Muscle of leg (tissue), 11 donors: Measurements from ENCODE around the gene SPAG17. TPM values are rescaled to one million over a fixed set of nuclear protein-coding genes. Genes with fewer than 3 reads are reported as not detected.

ENCODE experiments used
- DNase-seq: peaks from one replicate; pipeline ENCODE4 v3.0.0; 2013
- H3K27ac ChIP-seq: one replicate; pipeline ENCODE4 v1.5.1; 2013; ENCODE audit warnings: mild to moderate bottlenecking, low read length, control low read depth
- H3K27me3 ChIP-seq: one replicate; pipeline ENCODE4 v1.6.1; 2013; ENCODE audit warnings: low read length; ENCODE audit not compliant: control insufficient read depth, insufficient read depth
- H3K36me3 ChIP-seq: one replicate; pipeline ENCODE4 v1.6.1; 2013; ENCODE audit warnings: low read length; ENCODE audit not compliant: control insufficient read depth, insufficient read depth
- H3K4me1 ChIP-seq: one replicate; pipeline ENCODE4 v1.6.1; 2013; ENCODE audit warnings: low read length; ENCODE audit not compliant: control insufficient read depth, insufficient read depth
- H3K4me3 ChIP-seq: one replicate; pipeline ENCODE4 v1.5.1; 2013; ENCODE audit warnings: low read length, control low read depth
- H3K9me3 ChIP-seq: replicated peaks from 2 replicates; pipeline ENCODE4 v1.6.1; 2013; ENCODE audit warnings: low read depth, low read length; ENCODE audit not compliant: control insufficient read depth
- WGBS: methylation state at CpG from one replicate; pipeline ENCODE4 v1.1.5; 2013; ENCODE audit warnings: missing lambda C conversion rate; ENCODE audit not compliant: insufficient coverage; 5-methylcytosine and 5-hydroxymethylcytosine counted together
- polyA plus RNA-seq, 8 donors: library from polyadenylated mRNA; unstranded; fragments of 120-200 nt; gene quantifications; one replicate each; pipeline versions ENCODE4 v1.2.1 to v1.2.3, GENCODE V29; 2013; ENCODE audit warnings: inconsistent platforms in 1 of 8, low replicate concordance in 1 of 8; ENCODE audit not compliant: insufficient read length in 8 of 8, insufficient read depth in 1 of 8
- total RNA-seq: library from RNA; stranded (reverse); fragments of 120-200 nt; gene quantifications from one replicate; pipeline ENCODE4 v1.2.4, GENCODE V29; 2013

Gene SPAG17
- total and polyA plus RNA-seq, 9 donors = 0.76 to 4.4 (median 1.6) TPM

- peak overlapping the region; percentile 31 for H3K27ac ChIP-seq
- H3K36me3 ChIP-seq = no peaks in the 10 kb centered on the region
- peak; percentile 61 for DNase-seq
- no CpG with 5 or more reads among the region's 3 CpGs for WGBS
- H3K4me3 ChIP-seq = no peak overlapping the region
- H3K4me1 ChIP-seq = peaks cover 18% of the 10 kb centered on the region
- H3K27me3 ChIP-seq = no peaks in the 10 kb centered on the region
- no peaks in the 10 kb centered on the region for H3K9me3 ChIP-seq
Measured at GRCh38 chr1:118124064-118124463, 61.0 kb downstream of the SPAG17 start.

DNA sequence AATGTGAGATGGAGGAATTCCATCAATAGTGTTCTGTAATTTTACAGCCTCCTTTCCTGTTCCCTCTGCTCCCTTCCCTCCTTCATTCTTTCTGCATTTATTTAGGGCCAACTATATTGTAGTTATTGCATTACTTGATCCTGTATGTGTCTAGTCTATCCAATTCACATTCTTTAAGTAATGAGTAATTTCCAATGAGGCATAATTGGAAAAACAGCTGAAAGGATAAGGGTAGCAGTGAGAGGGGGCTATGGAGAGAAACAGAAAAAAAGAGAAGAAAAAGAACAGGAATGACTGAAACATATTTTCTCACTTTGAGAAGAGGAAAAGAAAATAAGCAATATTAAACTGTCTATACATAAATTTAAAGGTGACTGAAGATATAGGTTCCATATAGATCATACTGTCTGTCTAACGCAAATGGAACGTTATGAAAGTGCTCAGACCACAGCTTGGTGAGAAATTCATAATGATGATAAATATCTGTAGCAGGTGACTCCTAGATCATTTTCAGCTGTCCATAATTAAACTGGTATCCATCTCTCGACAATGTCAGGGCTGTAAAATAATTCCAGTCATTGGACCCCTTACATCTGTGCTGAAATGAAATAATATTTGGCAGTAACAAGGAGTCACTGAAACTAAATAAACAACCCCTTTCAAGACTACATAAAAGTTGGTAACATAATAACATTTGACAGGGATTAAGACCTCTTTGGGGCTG, 61.8 kb downstream of the SPAG17 start:
- H3K9me3 ChIP-seq = no peaks in the 10 kb centered on the region
- H3K36me3 ChIP-seq = no peaks in the 10 kb centered on the region
- no peak overlapping the region for H3K4me3 ChIP-seq
- WGBS = no CpG with 5 or more reads among the region's 3 CpGs
- H3K4me1 ChIP-seq = peaks cover 20% of the 10 kb centered on the region
- H3K27me3 ChIP-seq = no peaks in the 10 kb centered on the region
- H3K27ac ChIP-seq = peak overlapping the region; percentile 31
- peak; percentile 80 for DNase-seq

- Histone ChIP-seq H3K36me3 (no peaks in the 10 kb centered on the region), H3K9me3 (no peaks in the 10 kb centered on the region), H3K4me3 (no peak overlapping the region), H3K27ac (no peak overlapping the region), H3K4me1 (peaks cover 22% of the 10 kb centered on the region), H3K27me3 (no peaks in the 10 kb centered on the region)
- no peak for DNase-seq
- 54% methylated on average over 3 of the region's 4 CpGs for WGBS
Measured at GRCh38 chr1:118122234-118123004, 62.6 kb downstream of the SPAG17 start.

DNA sequence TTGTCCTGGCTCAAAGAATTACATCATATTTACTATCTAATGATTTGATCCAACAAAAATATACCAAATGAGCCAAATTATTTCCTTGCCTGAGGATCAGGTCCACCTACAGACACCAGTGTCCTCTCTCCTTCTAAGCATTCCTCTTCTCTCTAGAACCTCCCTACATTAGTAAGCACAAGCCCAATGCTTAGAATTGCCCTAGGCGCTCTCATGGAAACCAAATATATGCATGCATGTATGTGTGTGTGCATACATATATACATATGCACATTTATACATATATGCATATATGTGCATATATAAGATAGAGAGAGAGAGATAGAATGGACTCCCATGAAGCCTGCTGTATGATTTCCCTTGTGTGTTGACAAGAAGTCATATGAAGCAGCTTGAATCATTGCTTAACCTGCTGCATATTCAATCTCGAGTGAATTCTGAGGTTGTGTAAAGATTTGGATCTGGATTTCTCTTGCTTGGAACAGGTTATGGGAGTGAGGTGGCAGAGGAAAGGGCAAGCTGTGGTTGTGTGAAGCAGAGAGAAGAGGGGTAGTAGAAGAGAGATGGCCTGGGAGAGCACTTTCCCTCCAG, 66.1 kb downstream of the SPAG17 start:
- Histone ChIP-seq H3K27me3 (no peaks in the 10 kb centered on the region), H3K4me3 (no peak overlapping the region), H3K4me1 (peaks cover 31% of the 10 kb centered on the region), H3K27ac (peak overlapping the region; percentile 56), H3K36me3 (no peaks in the 10 kb centered on the region), H3K9me3 (no peaks in the 10 kb centered on the region)
- DNase-seq = no peak
- WGBS = no CpG with 5 or more reads among the region's 2 CpGs

DNA sequence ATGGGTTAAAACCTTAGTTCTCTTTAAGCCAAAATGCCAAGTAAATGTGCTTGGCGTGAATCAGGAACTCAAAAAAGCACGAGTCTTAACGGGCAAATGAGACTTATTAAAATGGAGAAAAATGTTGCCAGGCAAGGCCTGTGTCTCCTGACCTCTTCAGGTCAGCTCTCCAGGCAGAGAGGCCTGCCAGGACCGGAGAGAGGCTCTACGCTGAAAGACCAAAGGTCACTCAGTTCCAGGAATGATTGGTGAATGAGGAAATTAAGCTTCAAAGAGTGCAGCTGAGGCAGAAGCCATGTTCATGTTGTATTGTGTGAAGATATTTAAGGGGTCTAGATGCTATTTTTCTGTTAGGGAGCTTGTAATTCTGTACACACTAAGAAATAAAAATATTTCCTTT, 66.6 kb downstream of the SPAG17 start:
- no peak overlapping the region for H3K4me3 ChIP-seq
- 18% methylated on average over 4 of the region's 5 CpGs for WGBS
- no peak overlapping the region for H3K27ac ChIP-seq
- H3K4me1 ChIP-seq = peaks cover 31% of the 10 kb centered on the region
- peak; percentile 40 for DNase-seq
- no peaks in the 10 kb centered on the region for H3K27me3 ChIP-seq
- H3K9me3 ChIP-seq = no peaks in the 10 kb centered on the region
- no peaks in the 10 kb centered on the region for H3K36me3 ChIP-seq

GRCh38 chr1:118117521-118117920, 67.5 kb downstream of the SPAG17 start:
- Histone ChIP-seq H3K27ac (peak overlapping the region; percentile 85), H3K4me3 (no peak overlapping the region), H3K27me3 (no peaks in the 10 kb centered on the region), H3K4me1 (peaks cover 29% of the 10 kb centered on the region), H3K9me3 (no peaks in the 10 kb centered on the region), H3K36me3 (no peaks in the 10 kb centered on the region)
- WGBS = 86% methylated on average over 3 of the region's 4 CpGs
- DNase-seq = no peak

GRCh38 chr1:118116909-118117308, 68.1 kb downstream of the SPAG17 start:
- Histone ChIP-seq H3K9me3 (no peaks in the 10 kb centered on the region), H3K36me3 (no peaks in the 10 kb centered on the region), H3K4me1 (peaks cover 26% of the 10 kb centered on the region), H3K4me3 (no peak overlapping the region), H3K27ac (peak overlapping the region; percentile 85), H3K27me3 (no peaks in the 10 kb centered on the region)
- DNase-seq = no peak
- 16% methylated on average over 2 of the region's 4 CpGs for WGBS

DNA sequence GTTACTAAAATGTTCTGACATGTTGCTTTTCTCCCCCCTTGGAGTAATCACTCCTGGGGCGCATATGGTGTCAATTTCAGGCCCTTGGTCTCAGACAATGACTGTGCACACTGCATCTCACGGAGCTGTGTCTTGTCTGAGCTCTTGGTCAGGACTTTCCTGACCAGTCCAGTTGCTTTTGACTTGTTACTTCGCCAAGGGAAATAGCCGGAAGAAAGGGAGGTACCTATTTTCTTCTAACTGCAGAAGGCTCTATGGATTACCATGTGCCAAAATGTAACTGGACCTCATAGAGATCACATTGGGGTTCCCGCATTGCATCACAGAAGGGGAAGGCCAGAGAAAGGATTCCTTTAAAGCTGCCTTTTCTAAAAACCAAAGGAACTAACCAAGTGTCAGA, 68.6 kb downstream of the SPAG17 start:
- Histone ChIP-seq H3K27ac (peak overlapping the region; percentile 85), H3K4me1 (peaks cover 25% of the 10 kb centered on the region), H3K9me3 (no peaks in the 10 kb centered on the region), H3K4me3 (no peak overlapping the region), H3K36me3 (no peaks in the 10 kb centered on the region), H3K27me3 (no peaks in the 10 kb centered on the region)
- 24% methylated on average over 4 of the region's 5 CpGs for WGBS
- peak; percentile 98 for DNase-seq

DNA sequence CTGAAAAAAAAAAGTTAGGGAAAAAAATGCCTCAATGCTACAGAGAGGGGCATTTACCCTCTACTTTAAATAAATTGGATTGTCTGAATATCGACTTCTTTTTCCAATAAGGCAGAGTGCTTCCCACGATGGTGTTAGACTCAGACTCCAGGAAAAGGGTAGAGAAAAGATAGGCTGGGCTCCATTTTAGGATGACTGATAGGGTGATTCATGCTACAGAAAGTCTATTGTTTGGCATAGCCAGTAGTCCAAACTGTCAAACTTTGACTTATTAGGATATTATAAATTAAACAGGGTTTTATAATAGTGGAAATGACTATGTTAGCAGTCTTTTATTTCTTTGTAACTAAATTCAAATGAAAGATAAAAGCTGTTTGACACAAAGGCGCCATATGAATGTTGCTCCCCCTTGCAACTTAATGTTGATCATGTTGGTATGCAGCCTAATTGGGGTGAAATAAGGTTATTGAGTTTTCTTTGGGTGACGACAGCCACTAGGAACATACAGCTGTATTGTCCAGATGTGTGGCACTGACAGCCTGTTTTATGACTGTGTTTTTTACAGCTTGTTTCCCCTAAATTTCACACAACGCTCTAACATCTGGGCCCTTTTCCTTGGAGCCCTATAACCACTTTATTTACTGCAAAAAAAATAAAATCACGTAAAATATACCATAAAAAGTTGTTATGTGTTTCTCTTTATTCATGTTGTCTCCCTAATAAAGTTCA, 69.3 kb downstream of the SPAG17 start:
- Histone ChIP-seq H3K9me3 (no peaks in the 10 kb centered on the region), H3K36me3 (no peaks in the 10 kb centered on the region), H3K27me3 (no peaks in the 10 kb centered on the region), H3K27ac (peak overlapping the region; percentile 85), H3K4me3 (no peak overlapping the region), H3K4me1 (peaks cover 20% of the 10 kb centered on the region)
- WGBS = 17% methylated on average over 1 of the region's 6 CpGs
- DNase-seq = peak; percentile 86

DNA sequence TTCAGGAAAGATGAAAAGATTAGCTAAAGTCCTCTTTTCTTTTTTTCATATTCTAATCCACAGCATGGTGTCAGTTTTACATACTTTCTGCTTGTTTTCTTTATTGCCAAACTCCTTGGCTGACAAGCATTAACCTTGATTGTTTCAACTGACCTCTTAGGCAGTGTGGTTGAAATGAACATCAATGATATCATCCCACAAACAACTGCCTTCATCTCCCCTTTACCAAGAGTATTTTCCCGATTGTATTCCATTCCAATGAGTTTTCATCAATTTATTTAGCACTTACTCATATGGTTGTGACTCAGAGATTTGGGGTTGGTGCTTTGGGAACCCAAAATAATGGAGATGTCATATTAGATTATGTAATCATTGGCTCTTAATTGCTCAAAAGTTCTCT, 71.8 kb downstream of the SPAG17 start:
- Histone ChIP-seq H3K27ac (no peak overlapping the region), H3K27me3 (no peaks in the 10 kb centered on the region), H3K4me1 (peaks cover 16% of the 10 kb centered on the region), H3K4me3 (no peak overlapping the region), H3K9me3 (no peaks in the 10 kb centered on the region), H3K36me3 (no peaks in the 10 kb centered on the region)
- no CpG with 5 or more reads among the region's 1 CpG for WGBS
- DNase-seq = peak; percentile 58
